Measurements from ENCODE around the gene LEPROT. TPM values are rescaled to one million over a fixed set of nuclear protein-coding genes. Genes with fewer than 3 reads are reported as not detected.

LEPROT gene
- total RNA-seq, 1 experiment from 2014 or later, result 25.7 TPM

GRCh38 chr1:65431111-65431705 lies 10.7 kb downstream of the LEPROT start:
- Histone ChIP-seq H3K4me3 (replicated peaks in 1 of 2; ENCODE audit: low read depth in 1 of 2, low read length in 2 of 2) (no peak overlapping the region), H3K79me2 (ENCODE audit: insufficient read depth, low read length) (no peaks in the 10 kb centered on the region), H4K20me1 (ENCODE audit: insufficient read depth) (no peaks in the 10 kb centered on the region), H3K36me3 (ENCODE audit: control insufficient read depth in 1 of 2, insufficient read depth in 2 of 2, low read length in 2 of 2) (peaks cover 0 to 3% of the 10 kb centered on the region in 2 experiments; a peak in 2 of 4 replicates), H3K9me3 (ENCODE audit: control insufficient read depth in 1 of 2, insufficient read depth in 1 of 2, low read depth in 1 of 2, low read length in 2 of 2) (no peaks in the 10 kb centered on the region), H3K4me1 (ENCODE audit: control insufficient read depth in 1 of 2, insufficient read depth in 2 of 2, low read length in 2 of 2) (peaks cover 0 to 16% of the 10 kb centered on the region in 2 experiments; a peak in 2 of 4 replicates), H2AFZ (ENCODE audit: low read depth, low read length, poor library complexity, severe bottlenecking) (no peak overlapping the region), H3K9me2 (ENCODE audit: insufficient read depth) (no peaks in the 10 kb centered on the region), H3K27ac (ENCODE audit: low read depth, low read length) (no peak overlapping the region), H3K9ac (ENCODE audit: low read length) (no peak overlapping the region), H3K4me2 (ENCODE audit: low read length) (no peak overlapping the region), H3K27me3 (ENCODE audit: insufficient read depth, low read length) (no peaks in the 10 kb centered on the region)
- ChIA-PET CTCF (interaction anchor here (1.0 to 2.8 kb wide), 6 partner anchors 10 to 256 kb away, joined by 3 to 13 read pairs (median 8); partner anchors contain the start of genes LEPR and LEPROT), POLR2A (no interaction called here), RAD21 (ENCODE audit: low non-redundant PET in 1 of 2, low total read pairs in 2 of 2, uncharacterized antibody in 2 of 2, unreplicated experiment in 2 of 2) (interaction anchor here in 1 of 2 experiments (0.9 kb wide), 1 partner anchor 256 kb away, joined by 3 read pairs; no protein-coding TSS in a partner anchor)
- DNase-seq (ENCODE audit: low read depth, low spot score) (no peak), ATAC-seq (peak; percentile 63; the same call in 1 of the 2 replicates)
- TF ChIP-seq SRF (IDR thresholded peaks at IDR 0.05; ENCODE audit: low read depth), result no peak
- peak; percentile 57; the same call in 1 of the 2 replicates for TF ChIP-seq RAD21 (IDR thresholded peaks at IDR 0.05; ENCODE audit: low read depth)
- no peak for TF ChIP-seq ZNF274 (IDR thresholded peaks at IDR 0.05; ENCODE audit: low read depth, low read length)
- TF ChIP-seq, protein P1, sequence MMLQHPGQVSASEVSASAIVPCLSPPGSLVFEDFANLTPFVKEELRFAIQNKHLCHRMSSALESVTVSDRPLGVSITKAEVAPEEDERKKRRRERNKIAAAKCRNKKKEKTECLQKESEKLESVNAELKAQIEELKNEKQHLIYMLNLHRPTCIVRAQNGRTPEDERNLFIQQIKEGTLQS (IDR thresholded peaks at IDR 0.05), result no peak
- TF ChIP-seq, protein P2, sequence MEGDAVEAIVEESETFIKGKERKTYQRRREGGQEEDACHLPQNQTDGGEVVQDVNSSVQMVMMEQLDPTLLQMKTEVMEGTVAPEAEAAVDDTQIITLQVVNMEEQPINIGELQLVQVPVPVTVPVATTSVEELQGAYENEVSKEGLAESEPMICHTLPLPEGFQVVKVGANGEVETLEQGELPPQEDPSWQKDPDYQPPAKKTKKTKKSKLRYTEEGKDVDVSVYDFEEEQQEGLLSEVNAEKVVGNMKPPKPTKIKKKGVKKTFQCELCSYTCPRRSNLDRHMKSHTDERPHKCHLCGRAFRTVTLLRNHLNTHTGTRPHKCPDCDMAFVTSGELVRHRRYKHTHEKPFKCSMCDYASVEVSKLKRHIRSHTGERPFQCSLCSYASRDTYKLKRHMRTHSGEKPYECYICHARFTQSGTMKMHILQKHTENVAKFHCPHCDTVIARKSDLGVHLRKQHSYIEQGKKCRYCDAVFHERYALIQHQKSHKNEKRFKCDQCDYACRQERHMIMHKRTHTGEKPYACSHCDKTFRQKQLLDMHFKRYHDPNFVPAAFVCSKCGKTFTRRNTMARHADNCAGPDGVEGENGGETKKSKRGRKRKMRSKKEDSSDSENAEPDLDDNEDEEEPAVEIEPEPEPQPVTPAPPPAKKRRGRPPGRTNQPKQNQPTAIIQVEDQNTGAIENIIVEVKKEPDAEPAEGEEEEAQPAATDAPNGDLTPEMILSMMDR (IDR thresholded peaks at IDR 0.05 in 2 of 3, conservative IDR thresholded peaks at IDR 0.05 in 1 of 3; ENCODE audit: borderline replicate concordance in 1 of 3, insufficient read depth in 1 of 3, low read depth in 2 of 3, low read length in 2 of 3), result peak; percentile 50 to 69 (median 54); a peak in 4 of 6 replicates
- no peak for TF ChIP-seq TCF7L2 (IDR thresholded peaks at IDR 0.05; ENCODE audit: borderline replicate concordance, extremely low read depth, insufficient read depth, insufficient read length)
- no peak for TF ChIP-seq REST (IDR thresholded peaks at IDR 0.05; ENCODE audit: low read depth)
- no peak for TF ChIP-seq ELF1 (IDR thresholded peaks at IDR 0.05; ENCODE audit: borderline replicate concordance, low read depth)
- no peak for TF ChIP-seq SIN3A (IDR thresholded peaks at IDR 0.05; ENCODE audit: low read depth)
- TF ChIP-seq POLR2AphosphoS5 (IDR thresholded peaks at IDR 0.05; ENCODE audit: low read depth, low read length), result no peak
- TF ChIP-seq POLR2A (IDR thresholded peaks at IDR 0.05; ENCODE audit: borderline replicate concordance, extremely low read depth, insufficient read depth, insufficient read length), result no peak
- TF ChIP-seq EGR1 (IDR thresholded peaks at IDR 0.05; ENCODE audit: low read depth), result no peak
- TF ChIP-seq CEBPB (IDR thresholded peaks at IDR 0.05; ENCODE audit: low read depth), result no peak
- no peak for TF ChIP-seq SP1 (IDR thresholded peaks at IDR 0.05; ENCODE audit: low read depth)
- no peak for TF ChIP-seq FOSL1 (IDR thresholded peaks at IDR 0.05; ENCODE audit: low read depth)
- no TSS peak for BruUV-seq (replicated peaks)
- intact Hi-C loops (cut with micrococcal nuclease), result loop anchor here (1.0 kb wide), 1 partner anchor 256 kb away; no protein-coding TSS in a partner anchor
